Loucy (cell line): Measurements from ENCODE around the gene DLX5.

ENCODE experiments used
- H2AFZ ChIP-seq: fragments of 200-600 bp; sonication (generic); 2 replicates; pipeline ENCODE4 v1.6.0; 2016; ENCODE audit warnings: antibody characterized with exemption, mild to moderate bottlenecking, low read length, moderate library complexity
- H3F3A ChIP-seq: fragments of 200-600 bp; 2 replicates; pipeline ENCODE4 v1.6.0; 2016; ENCODE audit warnings: antibody characterized with exemption, low read depth, mild to moderate bottlenecking
- H3K27me3 ChIP-seq: fragments of 200-600 bp; sonication (generic); 2 replicates; pipeline ENCODE4 v1.6.1; 2014; ENCODE audit warnings: low read length, mild to moderate bottlenecking; ENCODE audit not compliant: insufficient read depth, poor library complexity, severe bottlenecking
- H3K36me3 ChIP-seq: fragments of 200-600 bp; sonication (generic); 2 replicates; pipeline ENCODE4 v1.6.1; 2016; ENCODE audit warnings: low read length; ENCODE audit not compliant: insufficient read depth
- H3K4me1 ChIP-seq: fragments of 200-600 bp; sonication (generic); 2 replicates; pipeline ENCODE4 v1.5.1; 2014; ENCODE audit warnings: low read length, mild to moderate bottlenecking; ENCODE audit not compliant: insufficient read depth, poor library complexity, severe bottlenecking
- H3K4me2 ChIP-seq: fragments of 200-600 bp; sonication (generic); 2 replicates; pipeline ENCODE4 v1.6.0; 2014; ENCODE audit warnings: antibody characterized with exemption, low read length, low read depth, mild to moderate bottlenecking; ENCODE audit not compliant: poor library complexity, severe bottlenecking
- H3K4me3 ChIP-seq: fragments of 200-600 bp; sonication (generic); 2 replicates; pipeline ENCODE4 v1.5.1; 2014; ENCODE audit warnings: low read length, mild to moderate bottlenecking, mixed read lengths; ENCODE audit not compliant: poor library complexity, severe bottlenecking
- H3K79me2 ChIP-seq: fragments of 200-600 bp; sonication (generic); 2 replicates; pipeline ENCODE4 v1.6.1; 2014; ENCODE audit warnings: low read length; ENCODE audit not compliant: insufficient read depth
- H3K9ac ChIP-seq: fragments of 200-600 bp; sonication (generic); 2 replicates; pipeline ENCODE4 v1.6.0; 2014; ENCODE audit warnings: mild to moderate bottlenecking, low read depth, low read length, moderate library complexity; ENCODE audit not compliant: poor library complexity, severe bottlenecking
- H3K9me2 ChIP-seq: fragments of 200-600 bp; sonication (generic); replicated peaks from 2 replicates; pipeline ENCODE4 v1.6.1; 2016; ENCODE audit warnings: low read depth, low read length, mixed read lengths
- H3K9me3 ChIP-seq: fragments of 200-600 bp; sonication (generic); 2 replicates; pipeline ENCODE4 v1.6.1; 2014; ENCODE audit warnings: mild to moderate bottlenecking, antibody characterized with exemption, low read length, low read depth; ENCODE audit not compliant: insufficient read depth
- H4K20me1 ChIP-seq: fragments of 200-600 bp; sonication (generic); 2 replicates; pipeline ENCODE4 v1.6.0; 2014; ENCODE audit warnings: antibody characterized with exemption, low read length, mild to moderate bottlenecking; ENCODE audit not compliant: insufficient read depth, poor library complexity, severe bottlenecking
- CTCF ChIP-seq: fragments of 200-600 bp; sonication (generic); conservative IDR thresholded peaks from 2 replicates; pipeline ENCODE4 v1.5.1; 2014; ENCODE audit warnings: mild to moderate bottlenecking, antibody characterized with exemption, low read length
- EZH2phosphoT487 ChIP-seq: fragments of 200-600 bp; IDR thresholded peaks from 2 replicates; pipeline ENCODE4 v1.6.1; 2018; ENCODE audit warnings: antibody characterized with exemption, mild to moderate bottlenecking, moderate library complexity, borderline replicate concordance

DLX5 gene

GRCh38 chr7:97025130-97025499, 484 bp upstream of the DLX5 start:
- no peaks in the 10 kb centered on the region for H4K20me1 ChIP-seq
- no peaks in the 10 kb centered on the region for H3K36me3 ChIP-seq
- no peaks in the 10 kb centered on the region for H3K9me2 ChIP-seq
- no peaks in the 10 kb centered on the region for H3K4me1 ChIP-seq
- no peaks in the 10 kb centered on the region for H3F3A ChIP-seq
- H3K9ac ChIP-seq, result no peak overlapping the region
- no peaks in the 10 kb centered on the region for H3K79me2 ChIP-seq
- no peaks in the 10 kb centered on the region for H3K9me3 ChIP-seq
- no peak for TF ChIP-seq EZH2phosphoT487
- TF ChIP-seq CTCF, result no peak
- H3K4me2 ChIP-seq, result no peak overlapping the region
- H3K27me3 ChIP-seq, result peaks cover 5% of the 10 kb centered on the region
- no peak overlapping the region for H2AFZ ChIP-seq
- no peak overlapping the region for H3K4me3 ChIP-seq

GRCh38 chr7:97022491-97023306, 1.9 kb downstream of the DLX5 start:
- Histone ChIP-seq H2AFZ (peak overlapping the region; percentile 30; the same call in 1 of the 2 replicates), H3K4me2 (peak overlapping the region; percentile 25), H3F3A (no peaks in the 10 kb centered on the region), H4K20me1 (no peaks in the 10 kb centered on the region), H3K27me3 (peaks cover 5% of the 10 kb centered on the region), H3K79me2 (no peaks in the 10 kb centered on the region), H3K4me1 (no peaks in the 10 kb centered on the region), H3K36me3 (no peaks in the 10 kb centered on the region), H3K9ac (no peak overlapping the region), H3K4me3 (peak overlapping the region; percentile 31), H3K9me3 (no peaks in the 10 kb centered on the region), H3K9me2 (no peaks in the 10 kb centered on the region)
- no peak for TF ChIP-seq EZH2phosphoT487
- TF ChIP-seq CTCF, result no peak

GRCh38 chr7:97021747-97022490, 2.7 kb downstream of the DLX5 start:
- no peaks in the 10 kb centered on the region for H3K36me3 ChIP-seq
- H3K27me3 ChIP-seq, result peaks cover 5% of the 10 kb centered on the region
- H3K9me2 ChIP-seq, result no peaks in the 10 kb centered on the region
- no peaks in the 10 kb centered on the region for H3K4me1 ChIP-seq
- H3K4me2 ChIP-seq, result peak overlapping the region; percentile 25
- H3K4me3 ChIP-seq, result no peak overlapping the region
- H4K20me1 ChIP-seq, result no peaks in the 10 kb centered on the region
- no peak overlapping the region for H3K9ac ChIP-seq
- H3K9me3 ChIP-seq, result no peaks in the 10 kb centered on the region
- no peak overlapping the region for H2AFZ ChIP-seq
- no peaks in the 10 kb centered on the region for H3F3A ChIP-seq
- TF ChIP-seq EZH2phosphoT487 (no peak), CTCF (no peak)
- H3K79me2 ChIP-seq, result no peaks in the 10 kb centered on the region
